IPS-11a (cell line): ENCODE results near the gene TPSG1.
"Not testable (repeated sequence)": the region's sequence is repeated elsewhere in the genome, so short reads cannot be mapped to it uniquely, and the experiment has no call there.

Experiments
- H3K4me3 ChIP-seq: one replicate; pipeline ENCODE4 v1.5.1; 2013; ENCODE audit warnings: low read depth, low read length, control low read depth

Gene TPSG1

GRCh38 chr16:1232049-1232748 is 7.1 kb upstream of the TPSG1 start:
- H3K4me3 ChIP-seq = not testable (repeated sequence)

- H3K4me3 ChIP-seq = not testable (repeated sequence)
These were observed 6.2 kb upstream of the TPSG1 start for GRCh38 chr16:1231301-1231700.

GRCh38 chr16:1230471-1231212 is 5.6 kb upstream of the TPSG1 start:
- H3K4me3 ChIP-seq = not testable (repeated sequence)

GRCh38 chr16:1230084-1230470 is 5.0 kb upstream of the TPSG1 start, which contains the start of gene TPSB2:
TPSB2 (minus strand) TSS chr16:1230184; CDS start chr16:1229951, 233 bp downstream.
- H3K4me3 ChIP-seq = not testable (repeated sequence)

- not testable (repeated sequence) for H3K4me3 ChIP-seq
These were observed 4.4 kb upstream of the TPSG1 start for GRCh38 chr16:1229476-1229875.

- not testable (repeated sequence) for H3K4me3 ChIP-seq
These were observed 3.2 kb upstream of the TPSG1 start for GRCh38 chr16:1228227-1228626.

GRCh38 chr16:1226692-1227091 is 1.6 kb upstream of the TPSG1 start:
- H3K4me3 ChIP-seq = not testable (repeated sequence)

- H3K4me3 ChIP-seq = not testable (repeated sequence)
These were observed 752 bp upstream of the TPSG1 start for GRCh38 chr16:1225728-1226311.

GRCh38 chr16:1224558-1224957 is 510 bp downstream of the TPSG1 start:
- no peak overlapping the region for H3K4me3 ChIP-seq

- H3K4me3 ChIP-seq = no peak overlapping the region
These were observed 1.5 kb downstream of the TPSG1 start for GRCh38 chr16:1223355-1224214.

GRCh38 chr16:1222553-1223354 is 2.3 kb downstream of the TPSG1 start:
- H3K4me3 ChIP-seq = no peak overlapping the region

GRCh38 chr16:1221628-1222552 is 3.2 kb downstream of the TPSG1 start:
- no peak overlapping the region for H3K4me3 ChIP-seq

GRCh38 chr16:1220841-1221627 is 4.0 kb downstream of the TPSG1 start:
- no peak overlapping the region for H3K4me3 ChIP-seq

- no peak overlapping the region for H3K4me3 ChIP-seq
These were observed 4.9 kb downstream of the TPSG1 start for GRCh38 chr16:1220098-1220728.

GRCh38 chr16:1218930-1219611 is 6.0 kb downstream of the TPSG1 start:
- no peak overlapping the region for H3K4me3 ChIP-seq

- no peak overlapping the region for H3K4me3 ChIP-seq
These were observed 6.8 kb downstream of the TPSG1 start for GRCh38 chr16:1218061-1218929.
